ENCODE data around the gene KTN1.

KTN1 gene

GRCh38 chr14:55628426-55628825 is 48.4 kb downstream of the KTN1 start:
- Histone ChIP-seq H3K4me3 (ENCODE audit: low read depth in 1 of 2, low read length in 2 of 2) (no peak overlapping the region), H3K9ac (ENCODE audit: low read depth in 1 of 2, low read length in 2 of 2) (no peak overlapping the region), H3K4me1 (ENCODE audit: control insufficient read depth in 1 of 2, insufficient read depth in 2 of 2, low read length in 2 of 2) (no peaks in the 10 kb centered on the region), H3K27me3 (ENCODE audit: control insufficient read depth in 1 of 2, insufficient read depth in 2 of 2, low read length in 2 of 2) (no peaks in the 10 kb centered on the region), H3K36me3 (ENCODE audit: control insufficient read depth in 1 of 2, insufficient read depth in 2 of 2, low read length in 2 of 2) (peaks cover 9 to 31% of the 10 kb centered on the region in 2 donors), H3K9me3 (ENCODE audit: control insufficient read depth in 1 of 2, low read length in 2 of 2) (no peaks in the 10 kb centered on the region), H3K27ac (ENCODE audit: low read depth, low read length) (no peak overlapping the region)

GRCh38 chr14:55638665-55639064 is 58.7 kb downstream of the KTN1 start:
- H3K27ac ChIP-seq (ENCODE audit: low read depth, low read length): no peak overlapping the region
- H3K36me3 ChIP-seq (ENCODE audit: control insufficient read depth in 1 of 2, insufficient read depth in 2 of 2, low read length in 2 of 2): peaks cover 12 to 83% of the 10 kb centered on the region in 2 donors
- H3K4me3 ChIP-seq (ENCODE audit: low read depth in 1 of 2, low read length in 2 of 2): no peak overlapping the region
- H3K9ac ChIP-seq (ENCODE audit: low read depth in 1 of 2, low read length in 2 of 2): no peak overlapping the region
- H3K4me1 ChIP-seq (ENCODE audit: control insufficient read depth in 1 of 2, insufficient read depth in 2 of 2, low read length in 2 of 2): no peaks in the 10 kb centered on the region
- no peaks in the 10 kb centered on the region for H3K27me3 ChIP-seq (ENCODE audit: control insufficient read depth in 1 of 2, insufficient read depth in 2 of 2, low read length in 2 of 2)
- no peaks in the 10 kb centered on the region for H3K9me3 ChIP-seq (ENCODE audit: control insufficient read depth in 1 of 2, low read length in 2 of 2)

- Histone ChIP-seq H3K9ac (ENCODE audit: low read depth in 1 of 2, low read length in 2 of 2) (no peak overlapping the region), H3K27ac (ENCODE audit: low read depth, low read length) (no peak overlapping the region), H3K9me3 (ENCODE audit: control insufficient read depth in 1 of 2, low read length in 2 of 2) (no peaks in the 10 kb centered on the region), H3K4me1 (ENCODE audit: control insufficient read depth in 1 of 2, insufficient read depth in 2 of 2, low read length in 2 of 2) (no peaks in the 10 kb centered on the region), H3K27me3 (ENCODE audit: control insufficient read depth in 1 of 2, insufficient read depth in 2 of 2, low read length in 2 of 2) (no peaks in the 10 kb centered on the region), H3K4me3 (ENCODE audit: low read depth in 1 of 2, low read length in 2 of 2) (no peak overlapping the region), H3K36me3 (ENCODE audit: control insufficient read depth in 1 of 2, insufficient read depth in 2 of 2, low read length in 2 of 2) (peaks cover 11 to 68% of the 10 kb centered on the region in 2 donors)
Measured at GRCh38 chr14:55641290-55641689, 61.3 kb downstream of the KTN1 start.

GRCh38 chr14:55641954-55642353 is 61.9 kb downstream of the KTN1 start:
- H3K27me3 ChIP-seq (ENCODE audit: control insufficient read depth in 1 of 2, insufficient read depth in 2 of 2, low read length in 2 of 2): no peaks in the 10 kb centered on the region
- no peaks in the 10 kb centered on the region for H3K9me3 ChIP-seq (ENCODE audit: control insufficient read depth in 1 of 2, low read length in 2 of 2)
- H3K27ac ChIP-seq (ENCODE audit: low read depth, low read length): no peak overlapping the region
- H3K36me3 ChIP-seq (ENCODE audit: control insufficient read depth in 1 of 2, insufficient read depth in 2 of 2, low read length in 2 of 2): peaks cover 4 to 61% of the 10 kb centered on the region in 2 donors
- no peak overlapping the region for H3K9ac ChIP-seq (ENCODE audit: low read depth in 1 of 2, low read length in 2 of 2)
- H3K4me3 ChIP-seq (ENCODE audit: low read depth in 1 of 2, low read length in 2 of 2): no peak overlapping the region
- no peaks in the 10 kb centered on the region for H3K4me1 ChIP-seq (ENCODE audit: control insufficient read depth in 1 of 2, insufficient read depth in 2 of 2, low read length in 2 of 2)

GRCh38 chr14:55645145-55645544 is 65.1 kb downstream of the KTN1 start:
- no peak overlapping the region for H3K9ac ChIP-seq (ENCODE audit: low read depth in 1 of 2, low read length in 2 of 2)
- H3K27me3 ChIP-seq (ENCODE audit: control insufficient read depth in 1 of 2, insufficient read depth in 2 of 2, low read length in 2 of 2): no peaks in the 10 kb centered on the region
- H3K9me3 ChIP-seq (ENCODE audit: control insufficient read depth in 1 of 2, low read length in 2 of 2): no peaks in the 10 kb centered on the region
- no peak overlapping the region for H3K27ac ChIP-seq (ENCODE audit: low read depth, low read length)
- no peaks in the 10 kb centered on the region for H3K4me1 ChIP-seq (ENCODE audit: control insufficient read depth in 1 of 2, insufficient read depth in 2 of 2, low read length in 2 of 2)
- H3K36me3 ChIP-seq (ENCODE audit: control insufficient read depth in 1 of 2, insufficient read depth in 2 of 2, low read length in 2 of 2): peaks cover 8 to 48% of the 10 kb centered on the region in 2 donors
- H3K4me3 ChIP-seq (ENCODE audit: low read depth in 1 of 2, low read length in 2 of 2): no peak overlapping the region

- no peaks in the 10 kb centered on the region for H3K27me3 ChIP-seq (ENCODE audit: control insufficient read depth in 1 of 2, insufficient read depth in 2 of 2, low read length in 2 of 2)
- no peak overlapping the region for H3K9ac ChIP-seq (ENCODE audit: low read depth in 1 of 2, low read length in 2 of 2)
- no peaks in the 10 kb centered on the region for H3K4me1 ChIP-seq (ENCODE audit: control insufficient read depth in 1 of 2, insufficient read depth in 2 of 2, low read length in 2 of 2)
- H3K9me3 ChIP-seq (ENCODE audit: control insufficient read depth in 1 of 2, low read length in 2 of 2): no peaks in the 10 kb centered on the region
- H3K27ac ChIP-seq (ENCODE audit: low read depth, low read length): no peak overlapping the region
- H3K4me3 ChIP-seq (ENCODE audit: low read depth in 1 of 2, low read length in 2 of 2): no peak overlapping the region
- H3K36me3 ChIP-seq (ENCODE audit: control insufficient read depth in 1 of 2, insufficient read depth in 2 of 2, low read length in 2 of 2): peaks cover 8 to 44% of the 10 kb centered on the region in 2 donors
Measured at GRCh38 chr14:55645845-55646832, 66.1 kb downstream of the KTN1 start.

GRCh38 chr14:55650992-55651391 is 71.0 kb downstream of the KTN1 start:
- H3K27me3 ChIP-seq (ENCODE audit: control insufficient read depth in 1 of 2, insufficient read depth in 2 of 2, low read length in 2 of 2): no peaks in the 10 kb centered on the region
- H3K9me3 ChIP-seq (ENCODE audit: control insufficient read depth in 1 of 2, low read length in 2 of 2): no peaks in the 10 kb centered on the region
- no peak overlapping the region for H3K9ac ChIP-seq (ENCODE audit: low read depth in 1 of 2, low read length in 2 of 2)
- H3K4me3 ChIP-seq (ENCODE audit: low read depth in 1 of 2, low read length in 2 of 2): no peak overlapping the region
- H3K4me1 ChIP-seq (ENCODE audit: control insufficient read depth in 1 of 2, insufficient read depth in 2 of 2, low read length in 2 of 2): no peaks in the 10 kb centered on the region
- peaks cover 14 to 36% of the 10 kb centered on the region in 2 donors for H3K36me3 ChIP-seq (ENCODE audit: control insufficient read depth in 1 of 2, insufficient read depth in 2 of 2, low read length in 2 of 2)
- no peak overlapping the region for H3K27ac ChIP-seq (ENCODE audit: low read depth, low read length)

- Histone ChIP-seq H3K36me3 (ENCODE audit: control insufficient read depth in 1 of 2, insufficient read depth in 2 of 2, low read length in 2 of 2) (peaks cover 8 to 50% of the 10 kb centered on the region in 2 donors), H3K27ac (ENCODE audit: low read depth, low read length) (no peak overlapping the region), H3K4me1 (ENCODE audit: control insufficient read depth in 1 of 2, insufficient read depth in 2 of 2, low read length in 2 of 2) (no peaks in the 10 kb centered on the region), H3K9ac (ENCODE audit: low read depth in 1 of 2, low read length in 2 of 2) (no peak overlapping the region), H3K4me3 (ENCODE audit: low read depth in 1 of 2, low read length in 2 of 2) (no peak overlapping the region), H3K9me3 (ENCODE audit: control insufficient read depth in 1 of 2, low read length in 2 of 2) (no peaks in the 10 kb centered on the region), H3K27me3 (ENCODE audit: control insufficient read depth in 1 of 2, insufficient read depth in 2 of 2, low read length in 2 of 2) (no peaks in the 10 kb centered on the region)
Measured at GRCh38 chr14:55654243-55654642, 74.2 kb downstream of the KTN1 start.

GRCh38 chr14:55661029-55661428 is 81.0 kb downstream of the KTN1 start:
- H3K27ac ChIP-seq (ENCODE audit: low read depth, low read length): no peak overlapping the region
- no peaks in the 10 kb centered on the region for H3K9me3 ChIP-seq (ENCODE audit: control insufficient read depth in 1 of 2, low read length in 2 of 2)
- no peak overlapping the region for H3K4me3 ChIP-seq (ENCODE audit: low read depth in 1 of 2, low read length in 2 of 2)
- no peaks in the 10 kb centered on the region for H3K27me3 ChIP-seq (ENCODE audit: control insufficient read depth in 1 of 2, insufficient read depth in 2 of 2, low read length in 2 of 2)
- H3K9ac ChIP-seq (ENCODE audit: low read depth in 1 of 2, low read length in 2 of 2): no peak overlapping the region
- no peaks in the 10 kb centered on the region for H3K4me1 ChIP-seq (ENCODE audit: control insufficient read depth in 1 of 2, insufficient read depth in 2 of 2, low read length in 2 of 2)
- H3K36me3 ChIP-seq (ENCODE audit: control insufficient read depth in 1 of 2, insufficient read depth in 2 of 2, low read length in 2 of 2): peaks cover 8 to 35% of the 10 kb centered on the region in 2 donors

GRCh38 chr14:55662752-55663151 is 82.7 kb downstream of the KTN1 start:
- no peaks in the 10 kb centered on the region for H3K4me1 ChIP-seq (ENCODE audit: control insufficient read depth in 1 of 2, insufficient read depth in 2 of 2, low read length in 2 of 2)
- no peaks in the 10 kb centered on the region for H3K27me3 ChIP-seq (ENCODE audit: control insufficient read depth in 1 of 2, insufficient read depth in 2 of 2, low read length in 2 of 2)
- H3K9ac ChIP-seq (ENCODE audit: low read depth in 1 of 2, low read length in 2 of 2): no peak overlapping the region
- no peak overlapping the region for H3K4me3 ChIP-seq (ENCODE audit: low read depth in 1 of 2, low read length in 2 of 2)
- no peaks in the 10 kb centered on the region for H3K9me3 ChIP-seq (ENCODE audit: control insufficient read depth in 1 of 2, low read length in 2 of 2)
- H3K36me3 ChIP-seq (ENCODE audit: control insufficient read depth in 1 of 2, insufficient read depth in 2 of 2, low read length in 2 of 2): peaks cover 8 to 21% of the 10 kb centered on the region in 2 donors
- no peak overlapping the region for H3K27ac ChIP-seq (ENCODE audit: low read depth, low read length)

Data from duodenal mucosa (tissue), 2 donors.